Neural cell (in vitro differentiated cells): Measurements from ENCODE around the gene ESPNL.

ENCODE experiments used
- EZH2 ChIP-seq: fragments of 200-600, 300-800 bp; shearing (Covaris generic), sonication (generic); IDR thresholded peaks from 2 replicates; pipeline ENCODE4 v1.6.1; 2014; ENCODE audit warnings: antibody characterized with exemption, low read length, borderline replicate concordance, mild to moderate bottlenecking; ENCODE audit not compliant: insufficient read depth, poor library complexity, severe bottlenecking
- RAD21 ChIP-seq: fragments of 450-650 bp; conservative IDR thresholded peaks from 2 replicates; pipeline ENCODE4 v1.6.1; 2014; ENCODE audit warnings: antibody characterized with exemption, mild to moderate bottlenecking, moderate library complexity
- SMC3 ChIP-seq: fragments of 450-650 bp; conservative IDR thresholded peaks from 2 replicates; pipeline ENCODE4 v1.6.1; 2014; ENCODE audit warnings: antibody characterized with exemption, mild to moderate bottlenecking, moderate library complexity; ENCODE audit not compliant: poor library complexity
- TAF1 ChIP-seq: IDR thresholded peaks from 2 replicates; pipeline ENCODE4 v1.6.1; 2012; ENCODE audit warnings: low read depth
- TF ChIP-seq, protein P1 (sequence below): fragments of 450-650 bp; IDR thresholded peaks from 2 replicates; pipeline ENCODE4 v1.5.1; 2014; ENCODE audit warnings: antibody characterized with exemption, mild to moderate bottlenecking, moderate library complexity; ENCODE audit not compliant: poor library complexity, severe bottlenecking

- TF ChIP-seq, protein P1, sequence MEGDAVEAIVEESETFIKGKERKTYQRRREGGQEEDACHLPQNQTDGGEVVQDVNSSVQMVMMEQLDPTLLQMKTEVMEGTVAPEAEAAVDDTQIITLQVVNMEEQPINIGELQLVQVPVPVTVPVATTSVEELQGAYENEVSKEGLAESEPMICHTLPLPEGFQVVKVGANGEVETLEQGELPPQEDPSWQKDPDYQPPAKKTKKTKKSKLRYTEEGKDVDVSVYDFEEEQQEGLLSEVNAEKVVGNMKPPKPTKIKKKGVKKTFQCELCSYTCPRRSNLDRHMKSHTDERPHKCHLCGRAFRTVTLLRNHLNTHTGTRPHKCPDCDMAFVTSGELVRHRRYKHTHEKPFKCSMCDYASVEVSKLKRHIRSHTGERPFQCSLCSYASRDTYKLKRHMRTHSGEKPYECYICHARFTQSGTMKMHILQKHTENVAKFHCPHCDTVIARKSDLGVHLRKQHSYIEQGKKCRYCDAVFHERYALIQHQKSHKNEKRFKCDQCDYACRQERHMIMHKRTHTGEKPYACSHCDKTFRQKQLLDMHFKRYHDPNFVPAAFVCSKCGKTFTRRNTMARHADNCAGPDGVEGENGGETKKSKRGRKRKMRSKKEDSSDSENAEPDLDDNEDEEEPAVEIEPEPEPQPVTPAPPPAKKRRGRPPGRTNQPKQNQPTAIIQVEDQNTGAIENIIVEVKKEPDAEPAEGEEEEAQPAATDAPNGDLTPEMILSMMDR, result no peak
- TF ChIP-seq SMC3, result no peak
- no peak for TF ChIP-seq EZH2
- no peak for TF ChIP-seq RAD21
- no peak for TF ChIP-seq TAF1
Observed at GRCh38 chr2:238173692-238174091, 73.6 kb downstream of the ESPNL start.
